D721Med (cell line): ENCODE results near the gene RPL18.

Source experiments
- DNase-seq: peaks from one replicate; pipeline ENCODE4 v3.0.0; 2011; ENCODE audit warnings: low spot score; ENCODE audit not compliant: insufficient read length
- FAIRE-seq: peaks from 2 replicates; lab custom pipeline; 2011; peaks lifted over from hg19 to GRCh38; lab: Jason Lieb, UNC
- TF ChIP-seq, protein P1 (sequence below): IDR thresholded peaks from 2 replicates; pipeline ENCODE4 v1.5.1; 2012; ENCODE audit warnings: mild to moderate bottlenecking, control low read depth; ENCODE audit not compliant: insufficient read depth; ENCODE audit errors: missing control alignments

The RPL18 gene

DNA sequence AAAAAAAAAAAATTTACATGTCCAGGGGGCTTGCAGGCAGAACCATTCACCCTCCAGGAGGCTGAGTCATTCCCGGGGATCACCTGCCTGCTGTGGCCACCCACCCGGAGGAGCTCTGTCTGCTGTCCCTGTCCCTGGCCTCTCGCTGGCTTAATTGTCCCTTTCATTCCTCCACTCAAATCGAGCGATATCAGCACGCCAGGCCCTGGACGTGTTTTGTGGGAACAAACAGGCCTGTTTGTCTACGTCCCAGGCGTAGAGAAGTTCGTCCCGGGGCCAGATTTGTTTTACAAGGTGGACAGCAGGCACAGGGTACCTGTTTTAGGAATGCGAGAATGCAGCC, 45.8 kb downstream of the RPL18 start:
- TF ChIP-seq, protein P1, sequence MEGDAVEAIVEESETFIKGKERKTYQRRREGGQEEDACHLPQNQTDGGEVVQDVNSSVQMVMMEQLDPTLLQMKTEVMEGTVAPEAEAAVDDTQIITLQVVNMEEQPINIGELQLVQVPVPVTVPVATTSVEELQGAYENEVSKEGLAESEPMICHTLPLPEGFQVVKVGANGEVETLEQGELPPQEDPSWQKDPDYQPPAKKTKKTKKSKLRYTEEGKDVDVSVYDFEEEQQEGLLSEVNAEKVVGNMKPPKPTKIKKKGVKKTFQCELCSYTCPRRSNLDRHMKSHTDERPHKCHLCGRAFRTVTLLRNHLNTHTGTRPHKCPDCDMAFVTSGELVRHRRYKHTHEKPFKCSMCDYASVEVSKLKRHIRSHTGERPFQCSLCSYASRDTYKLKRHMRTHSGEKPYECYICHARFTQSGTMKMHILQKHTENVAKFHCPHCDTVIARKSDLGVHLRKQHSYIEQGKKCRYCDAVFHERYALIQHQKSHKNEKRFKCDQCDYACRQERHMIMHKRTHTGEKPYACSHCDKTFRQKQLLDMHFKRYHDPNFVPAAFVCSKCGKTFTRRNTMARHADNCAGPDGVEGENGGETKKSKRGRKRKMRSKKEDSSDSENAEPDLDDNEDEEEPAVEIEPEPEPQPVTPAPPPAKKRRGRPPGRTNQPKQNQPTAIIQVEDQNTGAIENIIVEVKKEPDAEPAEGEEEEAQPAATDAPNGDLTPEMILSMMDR = no peak
- FAIRE-seq = no peak
- no peak for DNase-seq

DNA sequence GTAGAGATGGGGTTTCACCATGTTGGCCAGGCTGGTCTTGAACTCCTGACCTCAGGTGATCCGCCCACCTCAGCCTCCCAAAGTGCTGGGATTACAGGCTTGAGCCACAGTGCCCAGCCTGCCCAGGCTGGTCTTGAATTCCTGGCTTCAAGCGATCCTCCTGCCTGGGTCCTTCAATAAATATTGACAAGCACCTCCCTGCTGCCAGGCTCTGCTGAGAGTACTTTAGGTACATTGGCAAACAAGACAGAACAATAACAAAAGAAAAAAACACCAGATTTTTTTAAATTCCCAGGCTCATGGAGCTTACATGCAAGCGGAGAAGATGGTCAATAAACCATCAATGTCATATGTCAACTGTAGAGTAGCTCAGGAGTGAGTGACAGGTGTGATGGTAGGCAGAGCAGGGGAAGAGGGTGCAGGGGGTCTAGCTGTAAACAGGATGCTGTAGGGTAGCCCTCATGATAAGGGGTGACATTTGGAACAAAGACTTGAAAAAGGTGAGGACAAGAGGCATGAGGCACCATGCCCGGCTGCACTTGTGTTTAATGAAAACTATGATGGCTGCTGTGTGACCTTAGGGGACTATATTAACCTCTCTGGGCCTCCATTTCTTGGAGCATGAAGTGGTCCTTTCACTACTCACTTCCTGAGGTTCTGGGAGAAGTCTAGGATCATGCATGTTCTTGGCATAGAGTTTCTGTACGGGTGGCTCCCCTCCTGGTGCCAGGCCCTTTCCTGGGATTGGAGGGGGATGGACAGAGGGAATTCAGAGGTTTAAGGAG, 47.4 kb downstream of the RPL18 start:
- no peak for DNase-seq

DNA sequence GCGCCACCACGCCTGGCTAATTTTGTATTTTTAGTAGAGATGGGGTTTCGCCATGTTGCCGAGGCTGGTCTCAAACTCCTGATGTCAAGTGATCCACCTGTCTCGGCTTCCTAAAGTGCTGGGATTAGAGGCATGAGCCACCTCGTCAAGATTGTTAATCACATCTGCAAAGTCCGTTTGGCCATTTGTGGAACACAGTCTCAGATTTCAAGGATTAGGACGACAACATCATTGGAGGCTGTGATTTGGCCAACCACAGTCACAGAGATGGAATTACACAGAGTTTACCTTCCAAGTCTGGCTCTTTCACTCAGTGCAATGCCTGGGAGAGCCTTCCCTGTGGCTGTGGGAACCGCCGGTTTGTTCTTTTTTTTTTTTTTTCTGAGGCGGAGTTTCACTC, 49.2 kb downstream of the RPL18 start:
- DNase-seq (no peak), FAIRE-seq (no peak)
- TF ChIP-seq, protein P1 = no peak

More for the DNA sequence above, 47.4 kb downstream of the RPL18 start:
- TF ChIP-seq, protein P1 = no peak
- no peak for FAIRE-seq

DNA sequence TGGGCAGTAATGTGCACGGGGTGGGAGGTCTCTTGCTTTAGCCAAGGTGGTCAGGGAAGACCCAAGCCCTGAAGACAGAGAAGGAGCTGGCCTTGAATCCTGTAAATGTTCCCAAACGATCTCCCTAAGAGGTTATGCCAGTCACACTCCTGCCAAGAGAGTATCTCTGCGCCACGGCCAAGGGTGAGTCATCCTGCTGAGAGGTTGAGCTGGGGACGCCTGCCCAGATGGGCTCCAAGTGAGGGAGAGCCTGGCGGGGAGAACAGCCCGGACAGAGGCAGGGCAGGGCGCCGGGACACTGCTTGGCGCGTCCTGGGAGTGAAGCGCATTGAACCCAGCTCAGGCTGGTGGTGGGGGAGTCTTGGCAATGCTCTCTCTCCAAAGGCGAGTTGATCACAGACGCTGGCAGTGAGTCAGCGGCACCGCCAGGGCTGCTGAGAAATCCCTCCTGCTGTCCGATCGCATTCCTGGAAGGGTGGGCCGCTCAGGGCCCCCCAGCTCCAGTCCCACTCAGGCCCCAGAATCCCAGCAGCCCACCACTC, 50.6 kb downstream of the RPL18 start:
- TF ChIP-seq, protein P1 = no peak
- FAIRE-seq = no peak
- no peak for DNase-seq
